Measurements from ENCODE around the gene CCL17. TPM values are rescaled to one million over a fixed set of nuclear protein-coding genes. Genes with fewer than 3 reads are reported as not detected.
A peak's percentile ranks its signal among the peaks of the same experiment; 100 is the strongest.

CCL17 gene
- total RNA-seq, 1 experiment from 2014 or later: not detected

DNA sequence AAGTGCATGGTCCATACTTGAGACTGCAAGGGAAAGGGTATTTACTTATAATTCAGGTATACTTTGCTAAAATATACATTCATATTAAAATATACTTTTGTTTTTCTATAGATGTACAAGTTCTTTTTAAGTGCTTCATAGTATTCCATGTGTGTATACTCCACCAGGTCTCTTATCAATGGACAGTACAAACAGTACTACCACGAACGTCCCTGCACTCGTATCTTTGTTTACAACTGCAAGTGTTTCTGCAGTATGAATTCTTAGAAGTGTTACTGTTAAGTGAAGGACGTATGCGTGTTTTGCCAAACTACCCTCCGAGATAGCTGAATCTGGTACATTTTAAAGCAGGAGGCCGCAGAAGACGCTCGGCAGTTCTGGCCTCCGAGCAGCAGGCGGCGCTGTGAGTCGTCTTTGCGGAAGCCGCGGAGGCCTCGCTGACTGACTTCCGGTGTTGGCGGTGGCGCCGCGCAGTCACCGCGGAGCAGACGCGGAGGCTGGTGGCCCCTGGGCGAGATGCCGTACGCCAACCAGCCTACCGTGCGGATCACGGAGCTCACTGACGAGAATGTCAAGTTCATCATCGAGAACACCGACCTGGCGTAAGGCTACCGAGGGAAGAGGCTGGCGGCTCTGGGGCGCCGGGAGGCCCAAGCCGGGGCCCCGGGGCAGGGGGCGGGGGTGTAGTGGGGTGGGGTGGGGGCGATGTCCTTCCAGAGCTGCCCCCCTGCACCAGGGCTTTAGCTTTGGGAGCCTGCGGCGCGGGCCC is 57.8 kb downstream of the CCL17 start, which contains the start of gene POLR2C:
TSS of gene POLR2C (plus strand) at position 471 of the 769 bp plus-strand sequence. CDS start at position 517, 46 bp downstream.
- H3K27ac ChIP-seq (ENCODE audit: low read length): no peak within 1 kb of the TSS
- H3K79me2 ChIP-seq (ENCODE audit: low read length): peaks cover 33% of the 10 kb centered on the region
- H3K4me2 ChIP-seq (ENCODE audit: low read depth, low read length, poor library complexity, severe bottlenecking): peak within 1 kb of the TSS; percentile 71
- peak within 1 kb of the TSS; percentile 78 for H3K9ac ChIP-seq (ENCODE audit: low read length)
- H4K20me1 ChIP-seq (ENCODE audit: insufficient read depth, low read depth, low read length): 0 out of 2 replicates have a peak, but pooled peaks cover 4% of the 10 kb centered on the region
- DNase-seq: peak; percentile 96
- peaks cover 28% of the 10 kb centered on the region for H3K36me3 ChIP-seq (ENCODE audit: insufficient read depth, low read length)
- H3K4me3 ChIP-seq (ENCODE audit: low read length): peak within 1 kb of the TSS; percentile 76
- no peak within 1 kb of the TSS for H2AFZ ChIP-seq (ENCODE audit: low read length)
- no peaks in the 10 kb centered on the region for H3K27me3 ChIP-seq (ENCODE audit: low read length)
- H3K4me1 ChIP-seq (ENCODE audit: low read length): peaks cover 10% of the 10 kb centered on the region
- no peaks in the 10 kb centered on the region for H3K9me3 ChIP-seq (ENCODE audit: low read length)
- H3K9me2 ChIP-seq (replicated peaks; ENCODE audit: insufficient read depth, low read length): no peaks in the 10 kb centered on the region

DNA sequence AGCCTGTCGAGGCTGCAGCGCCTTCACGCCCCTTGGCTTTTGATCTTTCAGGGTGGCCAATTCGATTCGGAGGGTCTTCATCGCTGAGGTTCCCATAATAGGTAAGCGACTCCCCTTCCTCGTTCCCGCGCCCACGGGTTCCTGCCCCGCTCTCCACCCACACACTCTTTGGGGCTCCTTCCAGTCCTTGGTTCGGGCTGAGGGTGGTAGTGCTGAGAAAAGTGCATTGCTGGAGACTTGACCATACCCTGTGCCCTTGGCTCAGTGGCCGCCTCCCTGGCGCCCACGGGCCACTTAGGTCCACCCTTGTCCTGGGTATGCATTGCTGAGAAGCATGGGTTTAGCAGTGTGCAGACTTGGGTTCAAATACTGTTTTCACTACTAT is 58.4 kb downstream of the CCL17 start:
- H3K9me2 ChIP-seq (replicated peaks; ENCODE audit: insufficient read depth, low read length): no peaks in the 10 kb centered on the region
- peaks cover 10% of the 10 kb centered on the region for H3K4me1 ChIP-seq (ENCODE audit: low read length)
- H4K20me1 ChIP-seq (ENCODE audit: insufficient read depth, low read depth, low read length): 0 out of 2 replicates have a peak, but pooled peaks cover 4% of the 10 kb centered on the region
- no peak overlapping the region for H2AFZ ChIP-seq (ENCODE audit: low read length)
- H3K36me3 ChIP-seq (ENCODE audit: insufficient read depth, low read length): peaks cover 31% of the 10 kb centered on the region
- H3K4me2 ChIP-seq (ENCODE audit: low read depth, low read length, poor library complexity, severe bottlenecking): peak overlapping the region; percentile 71
- H3K9me3 ChIP-seq (ENCODE audit: low read length): no peaks in the 10 kb centered on the region
- H3K79me2 ChIP-seq (ENCODE audit: low read length): peaks cover 33% of the 10 kb centered on the region
- H3K4me3 ChIP-seq (ENCODE audit: low read length): peak overlapping the region; percentile 76
- DNase-seq: no peak
- no peaks in the 10 kb centered on the region for H3K27me3 ChIP-seq (ENCODE audit: low read length)
- peak overlapping the region; percentile 78 for H3K9ac ChIP-seq (ENCODE audit: low read length)
- H3K27ac ChIP-seq (ENCODE audit: low read length): no peak overlapping the region

DNA sequence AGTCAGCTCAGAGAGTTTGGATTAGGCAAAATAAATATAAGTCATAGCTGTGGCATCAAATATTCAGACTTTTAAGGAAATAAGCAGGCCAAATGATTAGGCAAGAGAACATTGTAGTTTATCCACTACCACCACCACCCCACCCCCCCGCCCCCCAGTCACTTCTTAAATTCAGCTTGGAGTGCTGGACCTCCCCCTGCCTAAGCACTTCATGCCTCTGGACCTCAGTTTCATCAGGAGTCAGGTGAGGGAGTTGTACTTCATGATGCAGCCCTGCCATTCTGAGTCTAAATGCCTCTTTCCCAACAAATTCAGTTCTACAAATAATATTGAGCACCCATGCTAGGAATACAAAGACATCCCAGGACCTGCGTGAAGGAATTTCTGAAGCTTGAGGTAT is 60.0 kb downstream of the CCL17 start:
- no peak for DNase-seq
- Histone ChIP-seq H3K9me2 (replicated peaks; ENCODE audit: insufficient read depth, low read length) (no peaks in the 10 kb centered on the region), H3K4me3 (ENCODE audit: low read length) (no peak overlapping the region), H2AFZ (ENCODE audit: low read length) (no peak overlapping the region), H3K79me2 (ENCODE audit: low read length) (peaks cover 33% of the 10 kb centered on the region), H3K9me3 (ENCODE audit: low read length) (no peaks in the 10 kb centered on the region), H3K4me1 (ENCODE audit: low read length) (peaks cover 10% of the 10 kb centered on the region), H4K20me1 (ENCODE audit: insufficient read depth, low read depth, low read length) (0 out of 2 replicates have a peak, but pooled peaks cover 4% of the 10 kb centered on the region), H3K36me3 (ENCODE audit: insufficient read depth, low read length) (peaks cover 32% of the 10 kb centered on the region), H3K4me2 (ENCODE audit: low read depth, low read length, poor library complexity, severe bottlenecking) (no peak overlapping the region), H3K9ac (ENCODE audit: low read length) (0 out of 2 replicates have a peak overlapping the region, but pooled peaks have one; percentile 78), H3K27ac (ENCODE audit: low read length) (no peak overlapping the region), H3K27me3 (ENCODE audit: low read length) (no peaks in the 10 kb centered on the region)

Other genes with a start within 250 kb of the CCL17 start
- 84.0 and 98.4 TPM in 2 replicates for gene PSME3IP1, start 218.7 kb upstream of the CCL17 start, total RNA-seq (2014; rRNA removed; shearing (Covaris generic); ENCODE audit: low replicate concordance)
- gene RSPRY1, start 218.4 kb upstream of the CCL17 start, total RNA-seq (2014; rRNA removed; shearing (Covaris generic); ENCODE audit: low replicate concordance): 23.7 and 26.4 TPM in 2 replicates
- 44.5 and 96.8 TPM in 2 replicates for gene ARL2BP, start 159.5 kb upstream of the CCL17 start, total RNA-seq (2014; rRNA removed; shearing (Covaris generic); ENCODE audit: low replicate concordance)
- gene PLLP, start 120.1 kb upstream of the CCL17 start, total RNA-seq (2014; rRNA removed; shearing (Covaris generic); ENCODE audit: low replicate concordance): not detected in 2 replicates
- not detected in 2 replicates for gene CCL22, start 46.0 kb upstream of the CCL17 start, total RNA-seq (2014; rRNA removed; shearing (Covaris generic); ENCODE audit: low replicate concordance)
- not detected in 2 replicates for gene CX3CL1, start 32.3 kb upstream of the CCL17 start, total RNA-seq (2014; rRNA removed; shearing (Covaris generic); ENCODE audit: low replicate concordance)
- gene CIAPIN1, start 42.6 kb downstream of the CCL17 start, total RNA-seq (2014; rRNA removed; shearing (Covaris generic); ENCODE audit: low replicate concordance): 37.7 and 70.6 TPM in 2 replicates
- gene COQ9, start 42.7 kb downstream of the CCL17 start, total RNA-seq (2014; rRNA removed; shearing (Covaris generic); ENCODE audit: low replicate concordance): 39.5 and 46.9 TPM in 2 replicates
- gene POLR2C, start 57.9 kb downstream of the CCL17 start, total RNA-seq (2014; rRNA removed; shearing (Covaris generic); ENCODE audit: low replicate concordance): 75.5 and 87.6 TPM in 2 replicates
- gene DOK4, start 81.7 kb downstream of the CCL17 start, total RNA-seq (2014; rRNA removed; shearing (Covaris generic); ENCODE audit: low replicate concordance): 3.2 and 3.4 TPM in 2 replicates
- gene CCDC102A, start 131.8 kb downstream of the CCL17 start, total RNA-seq (2014; rRNA removed; shearing (Covaris generic); ENCODE audit: low replicate concordance): 5.9 and 25.7 TPM in 2 replicates
- gene ADGRG5, start 137.9 kb downstream of the CCL17 start, total RNA-seq (2014; rRNA removed; shearing (Covaris generic); ENCODE audit: low replicate concordance): 2.9 and 3.0 TPM in 2 replicates
- not detected in 2 replicates for gene ADGRG1, start 223.9 kb downstream of the CCL17 start, total RNA-seq (2014; rRNA removed; shearing (Covaris generic); ENCODE audit: low replicate concordance)